Measurements from ENCODE around the gene WFIKKN1. TPM values are rescaled to one million over a fixed set of nuclear protein-coding genes. Genes with fewer than 3 reads are reported as not detected.

Gene WFIKKN1
- total RNA-seq, 2 donors from 2014 or later, result 7.7 to 11.6 TPM

GRCh38 chr16:673399-673991 is 42.7 kb downstream of the WFIKKN1 start:
- H3K9me3 Mint-ChIP-seq, result no peaks in the 10 kb centered on the region
- no peak for DNase-seq
- H3K4me1 ChIP-seq (ENCODE audit: control insufficient read depth, insufficient read depth, low read length), result no peaks in the 10 kb centered on the region
- peaks cover 16% of the 10 kb centered on the region for H3K36me3 Mint-ChIP-seq (ENCODE audit: low read depth)
- WGBS, 2 experiments (ENCODE audit: insufficient coverage in 1 of 2, insufficient read length in 1 of 2), result 97% methylated on average over 10 to 18 of the region's 18 CpGs
- H3K9ac ChIP-seq (ENCODE audit: extremely low read depth, low read length, poor library complexity, severe bottlenecking), result no peak overlapping the region
- no peak overlapping the region for H3K4me3 Mint-ChIP-seq
- no peak for TF ChIP-seq CTCF (conservative IDR thresholded peaks at IDR 0.05)
- H3K9me3 ChIP-seq (ENCODE audit: control insufficient read depth, low read length), result no peaks in the 10 kb centered on the region
- H3K27me3 Mint-ChIP-seq (ENCODE audit: insufficient read depth), result no peaks in the 10 kb centered on the region
- no peak overlapping the region for H3K4me3 ChIP-seq (ENCODE audit: low read length)
- H3K27me3 ChIP-seq (ENCODE audit: control insufficient read depth, insufficient read depth, low read length, poor library complexity, severe bottlenecking), result no peaks in the 10 kb centered on the region
- H3K27ac ChIP-seq (ENCODE audit: low read depth, low read length), result no peak overlapping the region
- no peak overlapping the region for H3K27ac Mint-ChIP-seq
- H3K36me3 ChIP-seq (ENCODE audit: control insufficient read depth, insufficient read depth, low read length), result peaks cover 40% of the 10 kb centered on the region
- peaks cover 6% of the 10 kb centered on the region for H3K4me1 Mint-ChIP-seq

GRCh38 chr16:674214-674881 is 43.6 kb downstream of the WFIKKN1 start:
- peaks cover 15% of the 10 kb centered on the region for H3K36me3 Mint-ChIP-seq (ENCODE audit: low read depth)
- WGBS, 2 experiments (ENCODE audit: insufficient coverage in 1 of 2, insufficient read length in 1 of 2), result 90 to 91% methylated on average over 13 to 22 of the region's 22 CpGs
- TF ChIP-seq CTCF (conservative IDR thresholded peaks at IDR 0.05), result no peak
- H3K9me3 ChIP-seq (ENCODE audit: control insufficient read depth, low read length), result no peaks in the 10 kb centered on the region
- no peak overlapping the region for H3K27ac Mint-ChIP-seq
- H3K4me3 ChIP-seq (ENCODE audit: low read length), result no peak overlapping the region
- no peaks in the 10 kb centered on the region for H3K9me3 Mint-ChIP-seq
- peak overlapping the region; percentile 50 for H3K4me3 Mint-ChIP-seq
- H3K27ac ChIP-seq (ENCODE audit: low read depth, low read length), result no peak overlapping the region
- H3K36me3 ChIP-seq (ENCODE audit: control insufficient read depth, insufficient read depth, low read length), result peaks cover 38% of the 10 kb centered on the region
- DNase-seq, result no peak
- H3K4me1 Mint-ChIP-seq, result peaks cover 6% of the 10 kb centered on the region
- no peak overlapping the region for H3K9ac ChIP-seq (ENCODE audit: extremely low read depth, low read length, poor library complexity, severe bottlenecking)
- no peaks in the 10 kb centered on the region for H3K27me3 Mint-ChIP-seq (ENCODE audit: insufficient read depth)
- H3K4me1 ChIP-seq (ENCODE audit: control insufficient read depth, insufficient read depth, low read length), result no peaks in the 10 kb centered on the region
- H3K27me3 ChIP-seq (ENCODE audit: control insufficient read depth, insufficient read depth, low read length, poor library complexity, severe bottlenecking), result no peaks in the 10 kb centered on the region

- TF ChIP-seq CTCF (conservative IDR thresholded peaks at IDR 0.05), result no peak
- Histone ChIP-seq H3K4me1 (ENCODE audit: control insufficient read depth, insufficient read depth, low read length) (no peaks in the 10 kb centered on the region), H3K27me3 (ENCODE audit: control insufficient read depth, insufficient read depth, low read length, poor library complexity, severe bottlenecking) (no peaks in the 10 kb centered on the region), H3K9me3 (ENCODE audit: control insufficient read depth, low read length) (no peaks in the 10 kb centered on the region), H3K9ac (ENCODE audit: extremely low read depth, low read length, poor library complexity, severe bottlenecking) (no peak within 1 kb of the TSS), H3K27ac (ENCODE audit: low read depth, low read length) (no peak within 1 kb of the TSS), H3K4me3 (ENCODE audit: low read length) (no peak within 1 kb of the TSS), H3K36me3 (ENCODE audit: control insufficient read depth, insufficient read depth, low read length) (peaks cover 29% of the 10 kb centered on the region)
- peaks cover 6% of the 10 kb centered on the region for H3K4me1 Mint-ChIP-seq
- H3K27ac Mint-ChIP-seq, result peak within 1 kb of the TSS; percentile 48
- H3K27me3 Mint-ChIP-seq (ENCODE audit: insufficient read depth), result no peaks in the 10 kb centered on the region
- H3K36me3 Mint-ChIP-seq (ENCODE audit: low read depth), result peaks cover 9% of the 10 kb centered on the region
- H3K4me3 Mint-ChIP-seq, result peak within 1 kb of the TSS; percentile 50
- H3K9me3 Mint-ChIP-seq, result no peaks in the 10 kb centered on the region
- DNase-seq, result peak; percentile 89
- 13 to 16% methylated on average over 19 to 73 of the region's 73 CpGs for WGBS, 2 experiments (ENCODE audit: insufficient coverage in 1 of 2, insufficient read length in 1 of 2)
These were observed 44.4 kb downstream of the WFIKKN1 start, which contains the start of gene RHBDL1 for GRCh38 chr16:674968-675883. RHBDL1 (plus strand) TSS chr16:675671; CDS start chr16:675791, 120 bp downstream.
